Calu3 (cell line): ENCODE data around the gene ARVCF. TPM values are rescaled to one million over a fixed set of nuclear protein-coding genes. Genes with fewer than 3 reads are reported as not detected.

Experiments used
- BruUV-seq: library from RNA; stranded (reverse); fragments of 400-500 nt; replicated peaks from 2 replicates; lab custom pipeline; 2021; lab: Mats Ljungman, UMichigan
- CTCF ChIA-PET: fragments of 300-600 bp; sonication (Branson Sonifier 250); formaldehyde crosslinking; loops from one replicate; lab custom pipeline; 2022; ENCODE audit warnings: antibody characterized with exemption; lab: Charles Lee
- DNase-seq: peaks from one replicate; pipeline ENCODE4 v3.0.0; 2022
- H3K27ac Mint-ChIP-seq: one replicate; pipeline ENCODE4 v1.8.0; 2022; ENCODE audit warnings: mixed read lengths; ENCODE audit not compliant: unreplicated experiment
- H3K27me3 Mint-ChIP-seq: one replicate; pipeline ENCODE4 v1.8.0; 2022; ENCODE audit warnings: mixed read lengths; ENCODE audit not compliant: unreplicated experiment
- H3K36me3 Mint-ChIP-seq: one replicate; pipeline ENCODE4 v1.8.0; 2022; ENCODE audit warnings: mild to moderate bottlenecking, moderate library complexity, mixed read lengths; ENCODE audit not compliant: insufficient read depth, unreplicated experiment
- H3K4me1 Mint-ChIP-seq: one replicate; pipeline ENCODE4 v1.8.0; 2022; ENCODE audit warnings: mild to moderate bottlenecking, low read depth, mixed read lengths; ENCODE audit not compliant: unreplicated experiment
- H3K4me3 Mint-ChIP-seq: one replicate; pipeline ENCODE4 v1.8.0; 2022; ENCODE audit warnings: mild to moderate bottlenecking, low read depth, moderate library complexity, mixed read lengths; ENCODE audit not compliant: unreplicated experiment
- H3K9me3 Mint-ChIP-seq: one replicate; pipeline ENCODE4 v1.8.0; 2022; ENCODE audit warnings: low read depth, mixed read lengths; ENCODE audit not compliant: unreplicated experiment
- CTCF ChIP-seq: fragments of 200-600 bp; IDR thresholded peaks from one replicate; pipeline ENCODE4 v1.8.0; 2022; ENCODE audit warnings: antibody characterized with exemption; ENCODE audit not compliant: unreplicated experiment
- intact Hi-C: fragments of 100-400 bp; cut with micrococcal nuclease; formaldehyde crosslinking; loops from one replicate; pipeline ENCODE4 v1.10.0; 2022; ENCODE audit not compliant: unreplicated experiment
- total RNA-seq: library from RNA; stranded (reverse); gene quantifications from 2 replicates; pipeline ENCODE4 v1.2.3, GENCODE V29; 2022

The ARVCF gene
- total RNA-seq, 1 experiment from 2014 or later = 19.7 TPM

GRCh38 chr22:19958083-19959042 lies 58.3 kb downstream of the ARVCF start:
- no peak for DNase-seq
- Mint-ChIP-seq H3K27me3 (no peaks in the 10 kb centered on the region), H3K9me3 (no peaks in the 10 kb centered on the region), H3K4me3 (peak overlapping the region; percentile 71), H3K4me1 (peaks cover 38% of the 10 kb centered on the region), H3K27ac (peak overlapping the region; percentile 75), H3K36me3 (peaks cover 57% of the 10 kb centered on the region)
- intact Hi-C loops = no loop called here
- no peak for TF ChIP-seq CTCF
- CTCF ChIA-PET = interaction anchor here (0.7 to 0.9 kb wide), 2 partner anchors 10 to 128 kb away, joined by 3 to 4 read pairs; no protein-coding TSS in a partner anchor
- BruUV-seq = no TSS peak

GRCh38 chr22:19957445-19957844 lies 59.2 kb downstream of the ARVCF start:
- Mint-ChIP-seq H3K9me3 (no peaks in the 10 kb centered on the region), H3K27ac (no peak overlapping the region), H3K4me1 (peaks cover 29% of the 10 kb centered on the region), H3K36me3 (peaks cover 48% of the 10 kb centered on the region), H3K4me3 (no peak overlapping the region), H3K27me3 (no peaks in the 10 kb centered on the region)
- CTCF ChIA-PET = no interaction called here
- intact Hi-C loops = no loop called here
- no peak for DNase-seq
- no peak for TF ChIP-seq CTCF
- no TSS peak for BruUV-seq

GRCh38 chr22:19955241-19956128 lies 61.1 kb downstream of the ARVCF start:
- DNase-seq = no peak
- H3K4me3 Mint-ChIP-seq = no peak overlapping the region
- H3K27ac Mint-ChIP-seq = no peak overlapping the region
- no peaks in the 10 kb centered on the region for H3K27me3 Mint-ChIP-seq
- no peak for TF ChIP-seq CTCF
- no peaks in the 10 kb centered on the region for H3K9me3 Mint-ChIP-seq
- BruUV-seq = no TSS peak
- CTCF ChIA-PET = interaction anchor here (0.7 to 2.5 kb wide), 2 partner anchors 7 to 62 kb away, joined by 5 to 17 read pairs; no protein-coding TSS in a partner anchor
- peaks cover 38% of the 10 kb centered on the region for H3K36me3 Mint-ChIP-seq
- H3K4me1 Mint-ChIP-seq = peaks cover 17% of the 10 kb centered on the region
- intact Hi-C loops = no loop called here

- no peak for DNase-seq
- BruUV-seq = no TSS peak
- intact Hi-C loops = no loop called here
- Mint-ChIP-seq H3K9me3 (no peaks in the 10 kb centered on the region), H3K4me1 (peaks cover 10% of the 10 kb centered on the region), H3K4me3 (no peak overlapping the region), H3K27ac (no peak overlapping the region), H3K36me3 (peaks cover 38% of the 10 kb centered on the region), H3K27me3 (no peaks in the 10 kb centered on the region)
- no peak for TF ChIP-seq CTCF
- CTCF ChIA-PET = no interaction called here
Measured at GRCh38 chr22:19951346-19951745, 65.3 kb downstream of the ARVCF start.
